ENCODE measurements around the gene MRPL11. TPM values are rescaled to one million over a fixed set of nuclear protein-coding genes. Genes with fewer than 3 reads are reported as not detected.

The MRPL11 gene
- total RNA-seq, 1 donor from 2014 or later, result 73.0 TPM

- Mint-ChIP-seq H3K36me3 (ENCODE audit: low read depth, unreplicated experiment) (peaks cover 11% of the 10 kb centered on the region), H3K9me3 (ENCODE audit: unreplicated experiment) (no peaks in the 10 kb centered on the region), H3K27me3 (ENCODE audit: unreplicated experiment) (peaks cover 25% of the 10 kb centered on the region), H3K4me3 (ENCODE audit: unreplicated experiment) (no peak within 1 kb of the TSS), H3K4me1 (ENCODE audit: unreplicated experiment) (peaks cover 5% of the 10 kb centered on the region), H3K27ac (ENCODE audit: unreplicated experiment) (no peak within 1 kb of the TSS)
- DNase-seq (ENCODE audit: low spot score), result no peak
- no peak for TF ChIP-seq CTCF (IDR thresholded peaks at IDR 0.05; ENCODE audit: unreplicated experiment)
These were observed 17.8 kb downstream of the MRPL11 start, which contains the start of gene NPAS4 for GRCh38 chr11:66420671-66421476. Gene NPAS4 (plus strand): TSS chr11:66421035. CDS start chr11:66421180, 145 bp downstream.

- Mint-ChIP-seq H3K27ac (ENCODE audit: unreplicated experiment) (no peak overlapping the region), H3K4me1 (ENCODE audit: unreplicated experiment) (peaks cover 5% of the 10 kb centered on the region), H3K27me3 (ENCODE audit: unreplicated experiment) (peaks cover 19% of the 10 kb centered on the region), H3K4me3 (ENCODE audit: unreplicated experiment) (no peak overlapping the region), H3K36me3 (ENCODE audit: low read depth, unreplicated experiment) (peaks cover 11% of the 10 kb centered on the region), H3K9me3 (ENCODE audit: unreplicated experiment) (no peaks in the 10 kb centered on the region)
- no peak for TF ChIP-seq CTCF (IDR thresholded peaks at IDR 0.05; ENCODE audit: unreplicated experiment)
- no peak for DNase-seq (ENCODE audit: low spot score)
These were observed 18.8 kb downstream of the MRPL11 start for GRCh38 chr11:66419825-66420224.

- DNase-seq (ENCODE audit: low spot score), result no peak
- H3K9me3 Mint-ChIP-seq (ENCODE audit: unreplicated experiment), result no peaks in the 10 kb centered on the region
- no peak overlapping the region for H3K27ac Mint-ChIP-seq (ENCODE audit: unreplicated experiment)
- H3K27me3 Mint-ChIP-seq (ENCODE audit: unreplicated experiment), result peaks cover 18% of the 10 kb centered on the region
- TF ChIP-seq CTCF (IDR thresholded peaks at IDR 0.05; ENCODE audit: unreplicated experiment), result no peak
- no peak overlapping the region for H3K4me3 Mint-ChIP-seq (ENCODE audit: unreplicated experiment)
- H3K4me1 Mint-ChIP-seq (ENCODE audit: unreplicated experiment), result peaks cover 8% of the 10 kb centered on the region
- peaks cover 11% of the 10 kb centered on the region for H3K36me3 Mint-ChIP-seq (ENCODE audit: low read depth, unreplicated experiment)
These were observed 19.7 kb downstream of the MRPL11 start for GRCh38 chr11:66418986-66419308.

- Mint-ChIP-seq H3K27ac (ENCODE audit: unreplicated experiment) (no peak overlapping the region), H3K4me1 (ENCODE audit: unreplicated experiment) (peaks cover 8% of the 10 kb centered on the region), H3K36me3 (ENCODE audit: low read depth, unreplicated experiment) (peaks cover 11% of the 10 kb centered on the region), H3K27me3 (ENCODE audit: unreplicated experiment) (peaks cover 22% of the 10 kb centered on the region), H3K9me3 (ENCODE audit: unreplicated experiment) (no peaks in the 10 kb centered on the region), H3K4me3 (ENCODE audit: unreplicated experiment) (no peak overlapping the region)
- DNase-seq (ENCODE audit: low spot score), result peak; percentile 76
- TF ChIP-seq CTCF (IDR thresholded peaks at IDR 0.05; ENCODE audit: unreplicated experiment), result no peak
These were observed 20.3 kb downstream of the MRPL11 start for GRCh38 chr11:66418168-66418985.

GRCh38 chr11:66417000-66417399 lies 21.6 kb downstream of the MRPL11 start:
- TF ChIP-seq CTCF (IDR thresholded peaks at IDR 0.05; ENCODE audit: unreplicated experiment), result no peak
- peaks cover 8% of the 10 kb centered on the region for H3K4me1 Mint-ChIP-seq (ENCODE audit: unreplicated experiment)
- H3K27ac Mint-ChIP-seq (ENCODE audit: unreplicated experiment), result no peak overlapping the region
- peaks cover 11% of the 10 kb centered on the region for H3K36me3 Mint-ChIP-seq (ENCODE audit: low read depth, unreplicated experiment)
- no peaks in the 10 kb centered on the region for H3K9me3 Mint-ChIP-seq (ENCODE audit: unreplicated experiment)
- no peak overlapping the region for H3K4me3 Mint-ChIP-seq (ENCODE audit: unreplicated experiment)
- no peak for DNase-seq (ENCODE audit: low spot score)
- peaks cover 24% of the 10 kb centered on the region for H3K27me3 Mint-ChIP-seq (ENCODE audit: unreplicated experiment)
